LNCaP clone FGC (cell line): ENCODE measurements around the gene P2RY11.
A peak's percentile ranks its signal among the peaks of the same experiment; 100 is the strongest.

Experiments
- DNase-seq: peaks from one replicate; pipeline ENCODE4 v3.0.0-alpha.2; 2011; ENCODE audit warnings: low read depth
- H3K4me3 ChIP-seq: 2 replicates; pipeline ENCODE4 v1.5.1; 2011; ENCODE audit warnings: mild to moderate bottlenecking, low read depth, low read length, control low read depth
- CTCF ChIP-seq: IDR thresholded peaks from 2 replicates; pipeline ENCODE4 v1.5.1; 2012; ENCODE audit warnings: mild to moderate bottlenecking; ENCODE audit not compliant: control insufficient read depth, insufficient read depth; ENCODE audit errors: extremely low read depth

Gene P2RY11, protein sequence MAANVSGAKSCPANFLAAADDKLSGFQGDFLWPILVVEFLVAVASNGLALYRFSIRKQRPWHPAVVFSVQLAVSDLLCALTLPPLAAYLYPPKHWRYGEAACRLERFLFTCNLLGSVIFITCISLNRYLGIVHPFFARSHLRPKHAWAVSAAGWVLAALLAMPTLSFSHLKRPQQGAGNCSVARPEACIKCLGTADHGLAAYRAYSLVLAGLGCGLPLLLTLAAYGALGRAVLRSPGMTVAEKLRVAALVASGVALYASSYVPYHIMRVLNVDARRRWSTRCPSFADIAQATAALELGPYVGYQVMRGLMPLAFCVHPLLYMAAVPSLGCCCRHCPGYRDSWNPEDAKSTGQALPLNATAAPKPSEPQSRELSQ

GRCh38 chr19:10111405-10111811 lies at the start of gene P2RY11:
Gene P2RY11 (plus strand): TSS chr19:10111693. CDS start chr19:10111722, 29 bp downstream.
- H3K4me3 ChIP-seq, result no peak within 1 kb of the TSS
- no peak for TF ChIP-seq CTCF

DNA sequence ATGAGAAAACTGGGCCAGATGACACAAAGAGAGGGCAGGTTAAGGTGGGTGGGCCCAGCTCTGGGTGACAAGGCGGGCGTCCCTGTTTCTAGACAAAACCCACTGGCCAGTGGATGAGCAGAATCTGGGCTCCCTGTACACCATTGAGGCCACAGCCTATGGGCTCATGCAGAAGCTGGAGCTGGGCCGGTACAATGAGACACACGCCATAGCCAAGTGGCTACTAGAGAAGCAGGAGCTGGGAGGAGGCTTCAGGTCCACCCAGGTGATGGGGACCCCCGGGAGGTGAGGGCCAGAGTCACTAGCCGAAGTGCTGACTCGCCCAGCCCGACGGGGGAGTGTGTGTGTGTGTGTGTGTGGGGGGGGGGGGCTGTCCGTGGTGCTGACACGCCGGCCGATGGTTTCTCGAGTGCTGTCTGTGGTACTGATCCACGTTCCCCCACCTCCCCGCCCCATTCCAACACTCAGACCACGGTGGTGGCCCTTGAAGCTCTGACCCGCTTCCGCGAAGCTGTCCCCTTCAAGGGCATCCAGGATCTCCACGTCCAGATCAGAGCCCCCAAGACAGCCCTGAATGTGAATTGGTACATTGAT lies 49.7 kb upstream of the P2RY11 start:
- no peak for TF ChIP-seq CTCF
- DNase-seq, result no peak
- H3K4me3 ChIP-seq, result no peak overlapping the region

More at GRCh38 chr19:10111405-10111811, at the start of gene P2RY11:
- no peak for DNase-seq

DNA sequence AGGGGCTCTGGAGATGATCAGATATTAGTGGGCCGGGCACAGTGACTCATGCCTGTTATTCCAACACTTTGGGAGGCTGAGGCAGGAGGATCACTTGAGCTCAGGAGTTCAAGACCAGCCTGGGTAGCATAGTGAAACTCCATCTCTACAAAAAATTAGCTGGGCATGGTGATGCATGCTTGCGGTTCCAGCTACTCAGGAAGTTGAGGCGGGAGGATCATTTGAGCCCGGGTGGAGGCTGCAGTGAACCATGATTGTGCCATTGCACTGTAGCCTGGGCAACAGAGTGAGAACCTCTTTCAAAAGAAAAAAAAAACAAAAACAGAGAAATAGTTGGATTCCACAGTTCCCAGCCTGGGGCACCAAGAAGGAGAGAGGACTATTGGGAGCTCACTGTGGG lies 43.3 kb upstream of the P2RY11 start:
- no peak for DNase-seq
- no peak overlapping the region for H3K4me3 ChIP-seq
- no peak for TF ChIP-seq CTCF

DNA sequence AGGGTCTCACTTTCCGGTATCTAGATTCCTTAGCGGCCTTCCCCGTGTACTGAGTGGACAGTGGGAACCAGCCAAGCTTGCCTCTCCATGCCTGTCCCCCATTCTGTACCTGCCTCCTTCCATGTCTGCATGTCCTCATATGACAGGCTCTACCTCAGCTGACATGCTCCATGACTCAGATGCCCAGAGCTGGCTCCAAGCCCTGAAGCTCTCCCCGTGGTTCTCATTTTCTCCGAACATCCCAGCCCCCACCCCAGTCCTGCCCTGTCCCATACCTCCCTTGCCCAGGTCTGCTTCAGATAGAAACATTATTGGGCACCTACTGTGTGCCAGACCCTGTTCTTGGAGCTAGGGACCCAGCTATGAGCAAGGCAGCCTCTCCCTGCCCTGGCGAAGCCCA lies 42.4 kb upstream of the P2RY11 start:
- no peak for TF ChIP-seq CTCF
- H3K4me3 ChIP-seq, result no peak overlapping the region
- no peak for DNase-seq

DNA sequence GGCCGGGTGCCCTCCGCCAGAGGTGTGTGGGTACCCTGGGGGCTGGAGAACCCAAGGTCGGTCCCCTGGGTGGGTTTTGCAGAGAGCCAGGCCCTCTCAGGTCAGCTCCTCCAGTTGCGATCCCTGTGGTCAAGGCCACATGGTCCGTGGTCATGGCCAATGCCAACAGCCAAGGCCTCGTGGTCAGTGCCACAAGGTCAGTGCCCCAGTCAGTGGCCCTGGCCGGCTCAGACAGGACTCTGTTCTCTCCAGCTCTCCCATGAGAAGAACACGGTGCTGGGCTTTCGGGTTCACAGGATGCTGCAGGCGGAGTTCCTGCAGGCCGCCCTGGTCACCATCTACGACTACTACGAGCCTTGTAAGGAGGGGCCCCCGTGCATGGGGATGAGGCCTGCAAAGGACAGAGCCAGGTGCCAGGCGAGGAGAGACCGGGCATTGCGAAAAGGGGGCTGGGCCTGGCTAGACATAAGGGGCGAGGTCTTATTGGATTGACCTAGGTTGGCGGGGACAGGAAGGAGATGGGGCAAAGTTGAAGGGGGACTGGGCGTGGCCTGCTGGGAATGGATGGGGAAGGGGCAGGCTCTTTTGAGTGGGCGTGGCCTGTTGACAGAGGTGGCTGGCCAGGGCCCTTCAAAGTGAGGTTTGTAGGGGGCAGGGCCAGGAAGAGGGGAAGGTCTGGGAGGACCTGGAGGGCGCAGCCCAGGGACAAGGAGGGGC lies 40.6 kb upstream of the P2RY11 start:
- no peak for TF ChIP-seq CTCF
- no peak overlapping the region for H3K4me3 ChIP-seq
- no peak for DNase-seq

GRCh38 chr19:10074153-10074552 lies 37.3 kb upstream of the P2RY11 start:
- peak; percentile 6; the same call in 1 of the 2 replicates for TF ChIP-seq CTCF
- no peak overlapping the region for H3K4me3 ChIP-seq
- DNase-seq, result no peak
